ENCODE results near the gene OSER1. TPM values are rescaled to one million over a fixed set of nuclear protein-coding genes. Genes with fewer than 3 reads are reported as not detected.

OSER1 gene
- total and polyA plus RNA-seq, 2 of the 8 experiments (the other 6 are each of a cell fraction or from before 2014, with no cell fraction given): 24.5 to 31.8 TPM

DNA sequence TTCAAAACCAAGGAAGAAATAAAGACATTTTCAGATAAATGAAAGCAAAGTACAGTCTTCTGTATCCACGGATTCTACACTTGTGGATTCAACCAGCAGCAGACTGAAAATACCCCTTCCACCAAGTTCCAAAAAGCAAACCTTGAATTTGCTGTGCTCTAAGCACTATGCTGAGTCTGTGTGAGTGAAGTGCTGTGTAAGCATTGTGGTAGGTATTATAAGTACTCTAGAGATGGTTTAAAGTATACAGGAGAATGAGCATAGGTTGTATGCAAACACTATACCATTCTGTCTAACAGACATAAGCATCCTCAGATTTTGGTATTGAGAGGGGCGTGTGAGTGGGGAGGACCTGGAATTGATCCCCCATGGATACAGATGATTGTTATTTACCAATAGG, 9.6 kb downstream of the OSER1 start:
- peaks cover 0 to 36% of the 10 kb centered on the region in 2 experiments; a peak in 2 of 4 replicates for H3K79me2 ChIP-seq (ENCODE audit: control insufficient read depth in 1 of 2, insufficient read depth in 2 of 2, low read length in 2 of 2)
- TF ChIP-seq SRF (IDR thresholded peaks at IDR 0.05; ENCODE audit: low read depth, low read length) (no peak), MAFK (IDR thresholded peaks at IDR 0.05; ENCODE audit: low read depth, low read length) (no peak), EZH2 (IDR thresholded peaks at IDR 0.05; ENCODE audit: low read depth, low read length, severe bottlenecking) (no peak), JUN (IDR thresholded peaks at IDR 0.05; ENCODE audit: low read depth, low read length) (no peak), TAF1 (IDR thresholded peaks at IDR 0.05; ENCODE audit: low read depth, low read length) (no peak), RNF2 (IDR thresholded peaks at IDR 0.05; ENCODE audit: borderline replicate concordance, low read depth, low read length, missing control alignments, poor library complexity, severe bottlenecking) (no peak), CTBP2 (IDR thresholded peaks at IDR 0.05; ENCODE audit: borderline replicate concordance, insufficient read depth, insufficient read length, low read length) (no peak), BRCA1 (IDR thresholded peaks at IDR 0.05; ENCODE audit: low read depth, low read length) (no peak), SP4 (IDR thresholded peaks at IDR 0.05; ENCODE audit: low read length) (no peak), PHF8 (conservative IDR thresholded peaks at IDR 0.05; ENCODE audit: low read depth, low read length) (no peak)
- TF ChIP-seq, protein P1, sequence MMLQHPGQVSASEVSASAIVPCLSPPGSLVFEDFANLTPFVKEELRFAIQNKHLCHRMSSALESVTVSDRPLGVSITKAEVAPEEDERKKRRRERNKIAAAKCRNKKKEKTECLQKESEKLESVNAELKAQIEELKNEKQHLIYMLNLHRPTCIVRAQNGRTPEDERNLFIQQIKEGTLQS (IDR thresholded peaks at IDR 0.05; ENCODE audit: insufficient read depth, low read depth, low read length): no peak
- no peak overlapping the region for H2AFZ ChIP-seq (ENCODE audit: low read length)
- no peaks in the 10 kb centered on the region; the same call in 1 of the 2 replicates for H3K79me1 ChIP-seq (ENCODE audit: low read depth, low read length)
- H2AK5ac ChIP-seq (ENCODE audit: low read depth, low read length): no peak overlapping the region
- H2BK5ac ChIP-seq (ENCODE audit: low read depth, low read length): no peak overlapping the region
- no peak overlapping the region for H3K4me2 ChIP-seq (ENCODE audit: insufficient read depth in 1 of 2, low read depth in 2 of 2, low read length in 2 of 2)
- ChIA-PET POLR2A (ENCODE audit: partially characterized antibody) (no interaction called here), CTCF (ENCODE audit: partially characterized antibody) (no interaction called here)
- no peak overlapping the region for H3K18ac ChIP-seq (ENCODE audit: extremely low read depth, low read length)
- WGBS, 2 experiments (ENCODE audit: extremely low coverage in 1 of 2, insufficient coverage in 1 of 2, insufficient read length in 1 of 2, insufficient replicate concordance in 2 of 2, low coverage in 1 of 2, low lambda C conversion rate in 2 of 2, missing lambda C conversion rate in 1 of 2): 84% methylated on average over 2 of the region's 2 CpGs; no CpG with 5 or more reads in 1 of the 2 experiments
- H4K20me1 ChIP-seq (replicated peaks in 1 of 2; ENCODE audit: control insufficient read depth in 1 of 2, insufficient read depth in 2 of 2, low read length in 2 of 2): peaks cover 3 to 5% of the 10 kb centered on the region in 2 experiments
- H2BK20ac ChIP-seq (ENCODE audit: low read length): no peak overlapping the region
- H4K91ac ChIP-seq (replicated peaks; ENCODE audit: insufficient read length, low read length): no peak overlapping the region
- H3K23me2 ChIP-seq (ENCODE audit: low read depth, low read length): no peaks in the 10 kb centered on the region
- FAIRE-seq: no peak
- H3K14ac ChIP-seq (ENCODE audit: insufficient read length): no peak overlapping the region
- H3K36me3 ChIP-seq (ENCODE audit: control insufficient read depth in 2 of 4, insufficient read depth in 4 of 4, low read length in 3 of 4): peaks cover 10 to 80% (median 48%) of the 10 kb centered on the region in 4 experiments
- H3K23ac ChIP-seq (ENCODE audit: insufficient read length): no peak overlapping the region
- H3K9me3 ChIP-seq (ENCODE audit: insufficient read depth in 2 of 2, low read depth in 1 of 2, low read length in 1 of 2): no peaks in the 10 kb centered on the region
- no peak overlapping the region for H3K4me3 ChIP-seq (ENCODE audit: extremely low read depth in 1 of 4, insufficient read depth in 2 of 4, low read depth in 3 of 4, low read length in 4 of 4)
- no peak overlapping the region for H2BK120ac ChIP-seq (replicated peaks; ENCODE audit: low read depth, low read length)
- H2BK12ac ChIP-seq (ENCODE audit: low read depth, low read length): no peak overlapping the region
- no peak overlapping the region for H4K5ac ChIP-seq (ENCODE audit: insufficient read length, low read depth, low read length)
- H3K56ac ChIP-seq (replicated peaks; ENCODE audit: insufficient read length, low read depth, low read length): no peak overlapping the region
- no peak overlapping the region for H3K27ac ChIP-seq (ENCODE audit: low read depth, low read length)
- H3K27me3 ChIP-seq (replicated peaks in 1 of 4; ENCODE audit: control insufficient read depth in 3 of 4, extremely low read depth in 1 of 4, insufficient read depth in 3 of 4, low read length in 3 of 4): no peaks in the 10 kb centered on the region
- H4K8ac ChIP-seq (ENCODE audit: extremely low read depth, insufficient read depth, low read length): no peak overlapping the region
- H3K4me1 ChIP-seq (replicated peaks in 1 of 4; ENCODE audit: control insufficient read depth in 3 of 4, insufficient read depth in 4 of 4, low read length in 3 of 4): no peaks in the 10 kb centered on the region
- no peak overlapping the region for H3K4ac ChIP-seq (replicated peaks; ENCODE audit: insufficient read length, low read depth, low read length)
- H3K9ac ChIP-seq (replicated peaks in 1 of 4; ENCODE audit: extremely low read depth in 1 of 4, low read depth in 3 of 4, low read length in 3 of 4): no peak overlapping the region
- H2BK15ac ChIP-seq (ENCODE audit: low read length): no peak overlapping the region
- no peak for DNase-seq (ENCODE audit: low read depth in 1 of 2, low spot score in 2 of 2)
